ENCODE results near the gene SORCS2.

Gene SORCS2

DNA sequence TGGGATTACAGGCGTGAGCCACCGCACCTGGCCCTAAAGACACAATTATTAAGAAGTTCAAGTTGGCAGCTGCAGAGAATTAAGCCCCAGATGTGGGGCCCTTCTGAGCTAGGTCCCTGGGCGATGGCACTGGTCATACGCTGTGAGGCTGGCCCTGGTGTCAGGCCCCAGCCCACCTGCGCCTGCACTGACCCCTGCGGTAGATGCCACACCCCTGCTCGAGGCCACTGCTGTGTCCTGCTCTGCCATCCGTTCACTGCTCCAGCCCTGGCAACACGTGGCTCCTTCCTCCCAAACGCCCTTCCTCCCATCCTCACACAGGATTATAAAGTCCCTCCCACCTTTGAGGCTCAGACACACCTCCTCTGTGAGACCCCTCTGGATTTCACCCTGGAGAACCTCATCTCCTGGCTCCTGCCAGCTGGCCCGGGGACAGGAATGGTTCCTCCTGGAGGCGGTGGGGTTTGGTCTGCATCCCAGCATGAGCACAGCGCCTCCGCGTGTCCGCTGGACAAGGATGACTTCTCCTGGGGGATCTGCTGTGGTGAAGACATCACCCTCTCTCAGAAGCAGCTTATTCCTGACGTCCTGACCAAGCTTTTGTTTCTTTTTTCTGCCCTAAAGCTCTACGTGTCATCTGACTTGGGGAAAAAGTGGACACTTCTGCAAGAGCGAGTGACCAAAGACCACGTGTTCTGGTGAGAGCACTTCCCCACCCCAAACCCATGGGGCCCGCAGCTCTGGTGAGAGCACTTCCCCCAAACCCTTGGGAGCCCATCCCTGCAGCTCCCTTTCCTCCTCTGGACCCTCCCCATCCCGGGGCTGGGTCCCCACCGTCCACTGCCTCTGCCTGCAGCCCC, 461.4 kb downstream of the SORCS2 start:
- no peak for DNase-seq (ENCODE audit: low read depth)

DNA sequence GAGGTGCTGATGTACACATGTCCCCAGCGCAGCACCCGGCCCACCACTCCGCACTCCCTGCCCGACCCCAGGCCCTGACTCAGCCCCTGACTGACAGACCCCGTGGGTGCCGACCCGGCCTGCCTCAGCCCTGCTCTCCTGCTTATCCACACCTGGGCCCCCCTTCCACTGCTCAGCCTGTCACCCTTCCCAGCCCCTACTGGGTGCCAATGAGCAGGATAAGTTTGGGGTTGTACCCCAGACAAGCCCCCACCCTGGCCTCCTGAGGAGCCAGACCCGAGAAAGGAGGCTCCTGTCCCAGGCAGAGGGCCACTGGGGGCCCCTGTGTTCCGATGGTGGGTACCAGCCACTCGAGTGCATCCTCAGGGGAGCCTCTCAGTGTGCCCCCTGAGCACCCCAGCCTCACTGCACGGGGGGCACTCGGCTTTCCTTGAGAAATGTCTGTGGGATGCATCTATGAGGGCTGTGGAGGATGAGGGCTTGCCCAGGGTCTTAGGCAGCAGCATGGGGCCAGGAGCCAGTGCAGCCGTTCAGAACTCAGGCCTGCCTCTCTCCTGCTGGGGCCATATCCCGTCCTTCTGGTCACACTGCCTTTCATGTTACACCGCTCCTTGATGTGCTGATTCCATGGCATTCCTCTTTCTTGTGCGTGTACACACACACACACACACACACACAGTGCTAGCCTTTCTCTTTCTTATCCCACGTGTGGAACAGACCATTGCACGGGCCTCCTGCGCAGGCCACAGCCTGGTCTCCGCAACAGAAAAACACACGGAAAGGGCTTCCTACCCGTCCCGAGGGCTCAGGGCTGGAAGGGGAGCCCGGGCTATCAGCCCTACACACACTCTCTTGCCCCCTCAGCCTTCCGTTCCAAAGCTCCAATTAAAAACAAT, 462.5 kb downstream of the SORCS2 start:
- DNase-seq (ENCODE audit: low read depth), result no peak

DNA sequence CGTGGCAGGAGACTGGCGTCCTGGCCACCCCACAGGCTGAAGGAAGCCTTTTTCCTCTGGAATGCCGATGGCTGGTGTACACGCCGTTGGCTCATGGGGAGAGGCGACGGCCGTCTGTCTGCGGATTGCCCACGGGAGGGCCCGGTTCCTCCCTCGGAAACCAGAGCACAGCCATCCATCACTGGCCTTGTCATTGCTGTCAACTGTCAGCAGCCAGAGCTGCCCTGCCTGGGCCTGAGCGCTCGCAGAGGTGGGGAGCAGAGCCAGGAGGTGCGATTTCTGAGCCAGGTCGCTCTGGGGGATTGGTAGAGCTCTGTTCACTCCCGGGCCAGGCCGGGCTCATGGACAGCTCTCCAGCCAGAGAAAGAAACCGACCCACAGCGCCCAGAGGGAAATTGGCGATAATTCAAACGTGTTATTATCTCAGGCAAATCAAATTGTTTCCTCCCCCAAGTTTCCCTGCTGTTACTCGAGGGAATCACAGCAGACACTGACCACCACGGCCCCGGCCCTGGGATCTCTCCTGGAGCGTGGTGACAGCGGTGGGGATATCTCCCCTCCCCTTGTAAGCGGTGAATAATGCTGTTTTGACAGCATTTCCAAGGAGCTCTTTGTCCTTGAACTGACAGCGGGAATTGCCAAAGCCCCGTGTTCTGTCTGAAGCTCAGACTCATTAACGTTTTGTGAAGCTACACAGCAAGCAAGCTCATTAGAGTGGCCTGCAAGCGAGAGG, 463.3 kb downstream of the SORCS2 start:
- no peak for DNase-seq (ENCODE audit: low read depth)

DNA sequence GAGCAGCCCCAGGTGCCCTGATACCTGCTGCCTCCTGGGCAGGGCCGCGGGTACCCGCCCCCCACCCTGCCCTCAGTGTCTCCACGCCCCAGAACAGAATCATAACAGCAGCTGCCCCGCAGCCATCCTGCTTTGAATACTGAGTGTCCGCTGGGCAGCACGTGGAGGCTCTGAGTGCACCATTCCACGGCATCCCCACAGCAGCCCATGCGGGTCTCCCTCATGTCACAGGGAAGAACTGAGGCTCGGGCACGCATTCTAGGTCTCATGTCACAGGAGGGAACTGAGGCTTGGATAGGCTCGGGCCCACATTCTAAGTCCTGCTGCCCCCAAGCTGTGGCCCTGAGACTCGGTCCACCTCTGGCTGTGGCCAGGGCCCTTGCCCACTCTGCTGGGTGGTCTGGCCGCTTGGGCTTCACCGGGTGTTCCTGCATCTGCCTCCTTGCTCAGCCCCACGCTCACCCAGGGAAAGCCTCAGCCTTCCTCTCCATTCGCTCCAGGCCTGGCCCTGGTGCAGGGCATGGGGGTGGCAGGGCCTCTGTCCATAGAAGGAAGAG, 464.0 kb downstream of the SORCS2 start:
- no peak for DNase-seq (ENCODE audit: low read depth)

DNA sequence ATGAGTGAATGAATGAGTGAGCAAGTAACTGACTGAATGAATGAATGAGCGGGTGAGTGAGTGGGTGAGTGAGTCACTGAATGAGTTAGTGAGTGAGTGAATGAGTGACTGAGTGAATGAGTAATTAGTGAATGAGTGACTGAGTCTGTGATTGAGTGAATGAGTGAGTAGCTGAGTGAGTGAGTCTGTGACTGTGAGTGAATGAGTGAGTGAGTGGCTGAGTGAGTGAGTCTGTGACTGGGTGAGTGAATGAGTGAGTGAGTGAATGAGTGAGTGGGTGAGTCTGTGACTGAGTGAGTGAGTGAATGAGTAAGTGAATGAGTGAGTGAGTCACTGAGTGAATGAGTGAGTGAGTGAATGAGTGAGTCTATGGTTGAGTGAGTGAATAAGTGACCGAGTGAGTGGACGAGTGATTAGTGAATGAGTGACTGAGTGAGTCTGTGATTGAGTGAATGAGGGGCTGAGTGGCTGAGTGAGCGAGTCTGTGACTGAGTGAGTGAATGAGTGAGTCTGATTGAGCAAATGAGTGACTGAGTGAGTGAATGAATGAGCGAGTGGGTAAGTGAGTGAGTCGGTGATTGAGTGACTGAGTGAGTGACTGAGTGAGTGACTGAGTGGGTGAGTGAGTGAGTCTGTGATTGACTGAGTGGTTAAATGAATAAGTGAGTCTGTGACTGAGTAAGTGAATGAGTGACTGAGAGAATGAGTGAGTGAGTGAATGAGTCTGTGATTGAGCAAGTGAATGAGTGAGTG, 465.4 kb downstream of the SORCS2 start:
- no peak for DNase-seq (ENCODE audit: low read depth)

DNA sequence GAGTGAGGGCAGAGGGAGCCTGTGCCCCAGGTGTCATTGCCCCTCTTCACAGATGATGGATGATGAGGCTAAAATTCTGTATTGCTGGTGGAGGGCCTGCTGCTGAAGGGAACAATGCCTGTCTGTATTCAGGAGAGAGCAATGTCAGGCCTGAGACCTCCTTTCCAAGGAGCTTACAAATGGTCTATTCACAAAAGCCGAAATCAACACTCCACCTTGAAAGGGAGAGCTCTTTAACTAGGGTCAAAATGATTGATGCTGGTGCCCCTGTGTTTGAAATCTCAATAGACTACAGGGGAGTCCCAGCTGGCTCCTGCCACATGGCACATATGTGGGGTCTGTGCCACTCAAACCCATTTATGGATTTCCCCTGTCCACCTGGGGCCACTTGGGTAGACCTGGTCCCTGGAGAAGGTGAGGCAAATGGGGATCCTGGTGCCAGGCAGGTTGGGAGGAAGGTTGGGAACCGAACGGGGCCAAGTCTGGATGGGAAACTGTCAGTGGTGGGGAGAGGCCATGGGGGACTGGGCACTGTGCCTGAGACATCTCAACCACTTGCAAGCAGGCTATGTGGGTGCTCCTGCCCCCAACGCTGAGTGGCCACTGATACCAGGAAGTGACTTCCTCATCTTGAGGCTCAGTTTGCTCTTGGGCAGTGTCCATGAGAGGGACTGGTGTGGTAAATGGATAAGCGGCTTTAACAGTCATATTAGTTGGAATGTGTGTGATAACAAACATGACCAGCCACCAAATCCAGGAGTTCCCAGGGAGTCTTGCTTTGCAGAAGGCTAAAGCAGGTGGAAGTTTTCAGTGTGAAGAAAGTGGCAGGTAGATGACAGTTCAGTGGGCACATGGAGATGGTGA, 466.2 kb downstream of the SORCS2 start:
- DNase-seq (ENCODE audit: low read depth), result no peak

DNA sequence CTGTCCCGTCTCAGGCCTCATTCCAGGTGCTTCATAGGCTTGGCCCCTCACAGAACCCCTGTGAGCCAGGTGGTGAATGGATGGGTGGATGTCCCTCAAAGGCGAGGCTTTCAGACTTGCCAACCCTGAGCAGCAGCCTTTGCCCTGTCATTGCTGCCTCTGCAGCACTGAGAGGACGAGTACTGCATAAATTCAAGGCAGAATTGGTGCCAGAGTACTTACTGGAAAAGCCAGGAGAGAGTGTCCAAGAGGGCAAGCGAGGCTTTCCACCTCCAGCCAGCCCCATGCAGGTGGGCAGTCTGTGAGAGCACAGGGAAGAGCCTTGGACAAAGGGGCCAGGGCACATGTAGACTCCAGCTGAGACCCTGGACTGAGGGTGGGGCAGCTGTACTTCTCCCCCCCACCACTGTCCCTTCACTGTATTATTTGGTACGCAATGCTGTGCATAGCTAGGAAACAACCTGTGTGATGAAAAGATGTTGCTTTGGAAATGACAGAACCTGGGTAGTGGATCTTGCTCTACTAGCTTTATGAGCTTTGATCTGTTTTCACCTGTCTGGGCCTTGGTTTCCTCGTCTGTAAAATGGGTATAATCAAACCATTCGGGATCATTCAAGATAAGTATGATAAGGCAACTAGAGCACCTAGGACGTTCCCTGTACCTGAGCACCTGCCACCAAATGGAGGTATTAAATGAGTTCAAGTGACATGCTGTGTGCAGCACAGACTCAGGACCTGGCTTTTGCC, 467.3 kb downstream of the SORCS2 start:
- DNase-seq (ENCODE audit: low read depth), result no peak

DNA sequence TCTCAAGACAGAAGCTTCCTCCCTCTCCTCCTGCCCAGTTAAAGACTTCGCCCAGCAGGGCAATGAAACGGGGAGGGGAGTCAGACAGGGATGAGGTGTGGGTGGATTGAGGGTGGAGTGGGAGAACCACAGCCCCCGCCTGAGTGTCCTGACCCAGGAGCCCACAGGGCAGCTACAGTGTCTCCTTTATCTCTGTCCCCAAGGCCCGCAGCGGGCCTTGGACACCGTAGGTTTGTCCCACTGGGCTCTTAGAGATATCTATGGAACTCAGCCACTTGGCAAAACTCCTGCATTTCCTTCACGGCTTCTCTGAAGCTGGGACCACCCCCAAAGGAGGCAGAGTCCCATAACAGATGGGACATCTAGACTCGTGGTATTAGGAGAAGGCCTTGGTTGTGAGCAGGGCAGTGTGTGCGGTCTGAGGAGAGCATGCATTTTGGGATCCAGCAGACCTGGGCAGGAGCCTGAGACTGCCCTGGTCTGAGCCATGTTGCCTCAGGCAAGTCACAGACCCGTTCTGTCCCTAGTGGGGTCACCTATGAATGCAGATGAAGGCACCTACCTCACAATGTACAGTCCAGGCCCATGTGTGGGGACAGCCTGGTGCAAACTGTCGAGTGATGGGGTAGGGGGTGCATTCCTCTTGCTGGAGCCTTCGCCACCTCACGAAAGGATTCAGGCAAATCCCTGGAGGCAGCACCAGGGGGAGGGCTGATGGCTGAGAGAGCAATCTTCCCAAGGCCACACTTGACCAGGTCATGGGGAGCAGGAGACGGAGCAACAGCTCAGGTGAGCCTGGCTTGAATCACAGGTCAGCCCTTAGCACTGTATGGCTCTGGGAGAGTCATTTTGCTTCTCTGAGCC, 468.1 kb downstream of the SORCS2 start:
- no peak for DNase-seq (ENCODE audit: low read depth)

DNA sequence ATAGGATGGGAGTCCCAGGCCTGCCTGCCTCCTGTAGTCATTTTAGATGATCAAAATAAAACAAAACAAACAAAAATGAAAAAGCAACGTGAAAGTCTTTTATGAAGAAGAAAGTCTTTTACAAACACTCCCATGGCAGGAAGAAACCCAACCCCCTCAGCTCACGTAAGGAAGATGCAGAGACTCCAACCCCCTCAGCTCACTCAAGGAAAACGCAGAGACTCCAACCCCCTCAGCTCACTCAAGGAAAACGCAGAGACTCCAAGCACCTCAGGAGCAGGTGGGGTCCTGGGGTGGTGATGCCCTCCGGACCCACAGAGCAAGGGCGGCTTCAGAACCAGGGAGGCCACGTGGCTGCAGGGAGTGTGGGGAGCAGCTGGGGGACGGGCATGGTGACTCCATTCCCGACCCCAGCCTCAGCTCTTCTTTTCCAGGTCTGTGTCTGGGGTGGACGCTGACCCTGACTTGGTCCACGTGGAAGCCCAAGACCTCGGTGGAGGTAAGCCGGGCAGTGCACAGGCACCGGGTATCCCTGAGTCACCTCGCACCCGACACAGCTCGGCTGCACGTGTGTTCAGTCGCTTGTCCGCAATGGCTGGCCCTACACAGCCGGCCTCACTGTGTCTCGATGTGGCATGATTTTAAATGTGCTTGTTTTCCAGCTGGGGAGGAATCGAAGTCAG, 468.9 kb downstream of the SORCS2 start:
- no peak for DNase-seq (ENCODE audit: low read depth)

DNA sequence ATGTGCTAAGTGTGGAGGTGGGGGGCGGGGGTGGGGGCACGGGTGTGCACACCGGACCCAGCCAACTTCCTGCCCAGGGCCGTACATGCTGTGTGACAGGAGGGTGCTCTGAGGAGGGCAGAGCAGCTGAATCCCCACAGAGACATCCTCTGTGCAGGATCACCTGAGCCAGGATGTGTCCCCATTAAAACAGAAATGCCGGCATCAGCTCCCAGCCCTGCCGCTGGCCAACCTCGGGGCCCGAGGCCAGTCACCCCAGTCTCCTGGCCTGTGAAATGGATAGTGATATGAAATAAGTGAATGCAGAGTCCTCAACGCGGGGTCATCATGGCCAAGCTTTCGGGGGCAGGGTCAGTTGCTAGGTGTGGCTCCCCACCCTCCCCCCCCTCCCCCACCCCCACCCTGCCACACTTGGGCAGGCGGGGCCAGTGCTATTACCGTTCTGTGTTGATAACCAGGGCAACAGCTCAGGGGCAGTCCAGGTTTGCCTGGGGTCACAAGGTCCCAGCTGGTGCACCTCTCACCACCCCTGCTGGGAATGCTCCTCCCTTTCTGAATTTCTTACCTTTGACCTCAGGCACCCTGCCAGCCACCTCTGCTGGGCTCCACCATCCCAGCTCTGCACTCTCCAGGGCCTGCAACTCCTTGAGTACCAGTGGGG, 469.6 kb downstream of the SORCS2 start:
- DNase-seq (ENCODE audit: low read depth), result no peak

DNA sequence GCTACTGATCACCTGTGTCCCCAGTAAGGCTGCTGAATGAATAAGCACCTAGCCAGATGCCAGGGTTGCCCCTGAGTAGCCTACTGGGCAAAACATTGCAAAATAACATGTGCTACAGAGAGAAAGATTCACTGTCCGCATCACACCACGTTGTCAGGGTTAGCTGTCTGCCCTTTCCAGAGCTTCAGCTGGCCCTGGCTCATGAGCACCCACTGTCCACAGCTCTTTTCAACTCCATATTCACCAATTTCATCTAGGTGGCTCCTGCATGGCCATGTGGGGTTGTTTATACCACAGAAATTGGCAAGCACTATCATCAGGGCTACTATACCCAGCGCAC, 470.1 kb downstream of the SORCS2 start:
- DNase-seq (ENCODE audit: low read depth), result no peak

DNA sequence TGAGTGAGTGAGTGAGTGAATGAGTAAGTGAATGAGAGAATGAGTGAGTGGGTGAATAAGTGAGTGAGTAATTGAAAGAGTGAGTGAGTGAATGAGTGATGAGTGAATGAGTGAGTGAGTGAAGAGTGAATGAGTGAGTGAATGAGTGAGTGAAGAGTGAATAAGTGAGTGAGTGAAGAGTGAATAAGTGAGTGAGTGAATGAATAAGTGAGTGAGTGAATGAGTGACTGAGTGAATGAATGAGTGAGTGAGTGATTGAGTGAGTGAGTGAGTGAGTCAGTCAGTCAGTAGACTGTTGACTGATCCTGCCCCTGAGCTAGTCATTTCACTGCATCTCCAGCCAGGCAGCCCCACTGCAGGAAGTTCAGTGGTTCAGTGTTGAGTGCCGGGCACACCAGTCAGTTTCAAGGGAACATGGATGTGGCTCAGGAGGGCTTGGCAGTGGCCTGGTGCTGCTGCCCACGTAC, 470.8 kb downstream of the SORCS2 start:
- no peak for DNase-seq (ENCODE audit: low read depth)

DNA sequence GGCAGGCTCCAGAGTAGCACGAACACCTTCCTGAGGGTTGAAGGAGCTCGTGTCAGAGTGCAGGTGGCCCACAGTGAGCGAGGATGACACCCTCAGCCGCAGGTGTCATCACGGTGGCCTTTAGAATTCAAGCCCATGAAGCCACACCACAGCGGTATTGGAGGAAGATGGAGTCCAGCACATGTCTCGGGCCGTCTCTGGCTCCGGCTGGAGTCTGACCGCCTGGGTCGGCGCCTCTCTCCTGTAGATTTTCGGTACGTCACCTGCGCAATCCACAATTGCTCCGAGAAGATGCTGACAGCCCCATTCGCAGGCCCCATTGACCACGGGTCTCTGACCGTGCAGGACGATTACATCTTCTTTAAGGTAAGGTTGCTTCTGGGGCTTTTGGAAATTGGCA, 471.8 kb downstream of the SORCS2 start:
- no peak for DNase-seq (ENCODE audit: low read depth)

DNA sequence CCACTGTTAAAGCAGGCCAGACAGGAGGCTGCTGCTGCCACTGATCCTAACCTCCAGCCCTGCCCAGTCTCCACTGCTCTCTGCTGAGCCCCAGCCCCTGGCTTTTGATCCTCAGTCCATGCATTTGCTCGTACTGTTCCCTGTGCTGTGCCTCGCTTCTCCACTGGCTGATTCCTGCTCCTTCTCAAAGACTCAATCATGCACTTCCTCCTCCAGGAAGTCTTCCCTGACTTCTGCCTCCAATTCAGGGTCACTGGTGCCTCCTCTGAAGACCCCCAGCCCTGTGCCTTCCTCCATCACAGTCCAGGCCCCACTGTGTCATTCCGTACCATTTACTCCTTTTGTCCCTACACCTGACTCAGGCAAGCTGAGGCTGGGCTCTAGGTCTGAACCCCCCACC, 473.0 kb downstream of the SORCS2 start:
- no peak for DNase-seq (ENCODE audit: low read depth)

DNA sequence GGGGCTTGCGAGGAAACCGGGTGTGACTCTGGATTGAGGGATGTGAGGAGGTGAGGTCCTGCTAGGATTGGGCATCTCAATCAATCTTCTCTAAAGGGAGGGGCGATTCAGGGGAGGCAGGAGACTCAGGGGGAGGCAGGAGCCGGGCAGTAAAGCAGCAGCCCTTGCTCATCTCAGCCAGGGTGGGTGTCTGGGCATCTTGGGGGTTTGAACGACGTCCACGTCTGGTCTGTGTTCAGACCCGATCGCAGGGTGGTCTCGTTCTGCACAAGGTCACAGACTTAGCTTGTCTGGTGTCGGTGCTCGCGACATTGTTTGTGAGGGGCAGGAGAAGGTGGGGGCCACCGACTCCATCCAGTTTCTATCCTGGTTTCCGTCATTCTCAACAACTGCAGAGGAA, 473.7 kb downstream of the SORCS2 start:
- DNase-seq (ENCODE audit: low read depth), result no peak

DNA sequence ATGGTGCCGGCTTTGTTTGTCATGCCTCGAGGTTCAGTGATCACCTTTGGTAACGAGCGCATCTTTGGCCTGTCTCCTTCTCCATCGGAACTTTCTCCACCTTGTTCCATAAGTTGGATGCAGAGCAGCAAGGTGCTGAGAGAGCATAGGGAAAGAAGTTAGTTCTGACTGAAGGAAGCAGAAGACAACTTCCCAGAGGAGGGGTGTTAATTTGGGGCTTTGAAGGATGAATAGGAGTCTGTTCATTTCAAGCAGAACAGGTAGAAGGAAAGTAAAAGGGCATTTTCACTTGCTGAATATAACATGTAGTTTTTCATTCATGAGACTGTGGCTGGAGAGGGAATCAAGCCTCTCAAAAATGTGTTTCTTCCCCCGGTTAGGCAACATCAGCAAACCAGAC, 474.4 kb downstream of the SORCS2 start:
- no peak for DNase-seq (ENCODE audit: low read depth)

DNA sequence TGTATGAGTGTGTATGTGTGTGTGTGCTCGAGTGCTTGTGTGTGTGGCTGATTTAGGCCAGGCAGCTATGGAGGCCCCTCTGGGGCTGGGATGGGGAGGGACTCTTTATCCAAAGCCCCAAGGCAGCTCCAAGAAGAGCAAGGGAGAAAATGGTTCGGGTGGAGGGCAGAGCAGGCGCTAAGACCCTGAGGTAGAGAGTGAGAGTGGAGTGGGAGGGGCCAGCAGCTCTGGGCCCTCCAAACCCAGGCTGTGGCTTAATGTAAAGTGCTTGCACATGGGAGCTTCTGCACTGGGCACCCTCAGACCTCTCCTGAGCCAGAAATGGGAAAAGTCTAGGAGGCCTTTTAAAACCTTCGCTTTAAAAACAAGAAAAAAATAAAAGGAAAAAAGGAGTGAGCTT, 475.9 kb downstream of the SORCS2 start:
- no peak for DNase-seq (ENCODE audit: low read depth)

DNA sequence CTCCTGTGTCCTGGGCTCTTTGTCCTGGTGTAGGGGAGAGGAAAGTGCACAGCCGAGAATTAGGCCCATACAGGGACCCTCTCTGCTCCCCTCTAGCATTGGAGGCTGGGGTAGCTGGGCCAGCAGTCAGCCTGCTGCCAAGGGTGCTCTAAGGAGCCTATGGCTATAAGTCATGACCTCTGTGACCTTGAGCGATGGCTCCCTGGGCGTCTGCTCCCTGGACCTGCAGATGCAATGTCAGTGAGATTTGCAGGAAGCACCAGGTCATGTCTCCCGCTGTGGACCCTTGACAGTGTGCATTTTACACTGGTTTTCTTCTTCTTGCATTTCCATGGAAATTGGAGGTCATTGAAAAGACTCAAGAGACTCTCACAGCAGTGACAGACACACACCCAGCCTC, 476.5 kb downstream of the SORCS2 start:
- no peak for DNase-seq (ENCODE audit: low read depth)
